Subcutaneous adipose tissue (tissue), 4 donors: ENCODE data around the gene ZFAND2B. TPM values are rescaled to one million over a fixed set of nuclear protein-coding genes. Genes with fewer than 3 reads are reported as not detected.

ENCODE experiments used
- total RNA-seq, 4 donors: library from RNA; depleted of rRNA; stranded (reverse); fragments of >200 nt; gene quantifications; one replicate each; pipeline ENCODE4 v1.1.0, GENCODE V29; 2016
- TF ChIP-seq, protein P1 (sequence below): fragments of 450-650 bp; IDR thresholded peaks from one replicate; pipeline ENCODE4 v1.5.1; 2016; ENCODE audit warnings: low read depth, mild to moderate bottlenecking, control low read depth, antibody characterized with exemption, moderate library complexity

ZFAND2B gene
- total RNA-seq, 4 donors from 2014 or later = 28.0 to 60.3 (median 43.7) TPM

DNA sequence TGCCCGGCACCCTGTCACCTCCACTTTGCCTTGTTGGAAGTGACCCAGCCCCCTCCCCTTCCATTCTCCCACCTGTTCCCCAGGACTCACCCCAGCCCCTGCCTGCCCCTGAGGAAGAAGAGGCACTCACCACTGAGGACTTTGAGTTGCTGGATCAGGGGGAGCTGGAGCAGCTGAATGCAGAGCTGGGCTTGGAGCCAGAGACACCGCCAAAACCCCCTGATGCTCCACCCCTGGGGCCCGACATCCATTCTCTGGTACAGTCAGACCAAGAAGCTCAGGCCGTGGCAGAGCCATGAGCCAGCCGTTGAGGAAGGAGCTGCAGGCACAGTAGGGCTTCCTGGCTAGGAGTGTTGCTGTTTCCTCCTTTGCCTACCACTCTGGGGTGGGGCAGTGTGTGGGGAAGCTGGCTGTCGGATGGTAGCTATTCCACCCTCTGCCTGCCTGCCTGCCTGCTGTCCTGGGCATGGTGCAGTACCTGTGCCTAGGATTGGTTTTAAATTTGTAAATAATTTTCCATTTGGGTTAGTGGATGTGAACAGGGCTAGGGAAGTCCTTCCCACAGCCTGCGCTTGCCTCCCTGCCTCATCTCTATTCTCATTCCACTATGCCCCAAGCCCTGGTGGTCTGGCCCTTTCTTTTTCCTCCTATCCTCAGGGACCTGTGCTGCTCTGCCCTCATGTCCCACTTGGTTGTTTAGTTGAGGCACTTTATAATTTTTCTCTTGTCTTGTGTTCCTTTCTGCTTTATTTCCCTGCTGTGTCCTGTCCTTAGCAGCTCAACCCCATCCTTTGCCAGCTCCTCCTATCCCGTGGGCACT is 24.0 kb upstream of the ZFAND2B start:
- TF ChIP-seq, protein P1, sequence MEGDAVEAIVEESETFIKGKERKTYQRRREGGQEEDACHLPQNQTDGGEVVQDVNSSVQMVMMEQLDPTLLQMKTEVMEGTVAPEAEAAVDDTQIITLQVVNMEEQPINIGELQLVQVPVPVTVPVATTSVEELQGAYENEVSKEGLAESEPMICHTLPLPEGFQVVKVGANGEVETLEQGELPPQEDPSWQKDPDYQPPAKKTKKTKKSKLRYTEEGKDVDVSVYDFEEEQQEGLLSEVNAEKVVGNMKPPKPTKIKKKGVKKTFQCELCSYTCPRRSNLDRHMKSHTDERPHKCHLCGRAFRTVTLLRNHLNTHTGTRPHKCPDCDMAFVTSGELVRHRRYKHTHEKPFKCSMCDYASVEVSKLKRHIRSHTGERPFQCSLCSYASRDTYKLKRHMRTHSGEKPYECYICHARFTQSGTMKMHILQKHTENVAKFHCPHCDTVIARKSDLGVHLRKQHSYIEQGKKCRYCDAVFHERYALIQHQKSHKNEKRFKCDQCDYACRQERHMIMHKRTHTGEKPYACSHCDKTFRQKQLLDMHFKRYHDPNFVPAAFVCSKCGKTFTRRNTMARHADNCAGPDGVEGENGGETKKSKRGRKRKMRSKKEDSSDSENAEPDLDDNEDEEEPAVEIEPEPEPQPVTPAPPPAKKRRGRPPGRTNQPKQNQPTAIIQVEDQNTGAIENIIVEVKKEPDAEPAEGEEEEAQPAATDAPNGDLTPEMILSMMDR = no peak

DNA sequence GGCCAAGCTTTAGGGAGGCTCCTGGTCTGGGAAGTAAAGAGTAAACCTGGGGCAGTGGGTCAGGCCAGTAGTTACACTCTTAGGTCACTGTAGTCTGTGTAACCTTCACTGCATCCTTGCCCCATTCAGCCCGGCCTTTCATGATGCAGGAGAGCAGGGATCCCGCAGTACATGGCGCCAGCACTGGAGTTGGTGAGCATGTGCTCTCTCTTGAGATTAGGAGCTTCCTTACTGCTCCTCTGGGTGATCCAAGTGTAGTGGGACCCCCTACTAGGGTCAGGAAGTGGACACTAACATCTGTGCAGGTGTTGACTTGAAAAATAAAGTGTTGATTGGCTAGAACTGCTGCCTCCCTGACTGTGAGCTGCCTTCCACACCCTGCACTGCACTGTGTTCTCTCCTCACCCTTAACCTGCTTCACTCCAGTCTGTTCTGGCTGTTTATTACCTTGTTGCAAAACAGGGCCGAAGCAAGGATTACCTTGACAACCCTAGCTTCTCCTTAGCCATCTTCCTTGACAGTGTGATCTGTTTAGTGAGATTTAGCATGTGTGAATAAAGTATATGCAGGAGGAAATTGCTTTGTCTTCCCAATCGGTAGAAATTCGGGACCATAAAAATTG is 23.3 kb upstream of the ZFAND2B start:
- TF ChIP-seq, protein P1 = no peak

DNA sequence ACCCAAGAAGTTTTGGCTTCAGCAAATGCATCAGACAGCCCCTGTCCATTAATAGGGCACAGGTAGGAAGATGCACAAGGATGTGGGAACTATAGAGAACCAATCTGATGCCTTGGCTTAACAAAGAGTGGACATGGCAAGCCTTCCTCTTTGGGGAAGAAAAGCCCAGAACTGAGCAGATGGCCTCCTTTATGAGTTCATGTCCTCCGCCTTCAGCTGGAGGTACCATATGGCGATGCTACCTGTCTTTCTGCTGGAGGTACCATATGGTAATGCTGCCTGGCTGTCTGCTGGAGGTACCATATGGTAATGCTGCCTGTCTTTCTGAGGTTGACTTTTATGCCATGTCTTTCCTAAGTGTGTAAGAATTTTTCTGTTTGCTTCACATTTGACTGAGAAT is 22.5 kb upstream of the ZFAND2B start:
- TF ChIP-seq, protein P1 = no peak

DNA sequence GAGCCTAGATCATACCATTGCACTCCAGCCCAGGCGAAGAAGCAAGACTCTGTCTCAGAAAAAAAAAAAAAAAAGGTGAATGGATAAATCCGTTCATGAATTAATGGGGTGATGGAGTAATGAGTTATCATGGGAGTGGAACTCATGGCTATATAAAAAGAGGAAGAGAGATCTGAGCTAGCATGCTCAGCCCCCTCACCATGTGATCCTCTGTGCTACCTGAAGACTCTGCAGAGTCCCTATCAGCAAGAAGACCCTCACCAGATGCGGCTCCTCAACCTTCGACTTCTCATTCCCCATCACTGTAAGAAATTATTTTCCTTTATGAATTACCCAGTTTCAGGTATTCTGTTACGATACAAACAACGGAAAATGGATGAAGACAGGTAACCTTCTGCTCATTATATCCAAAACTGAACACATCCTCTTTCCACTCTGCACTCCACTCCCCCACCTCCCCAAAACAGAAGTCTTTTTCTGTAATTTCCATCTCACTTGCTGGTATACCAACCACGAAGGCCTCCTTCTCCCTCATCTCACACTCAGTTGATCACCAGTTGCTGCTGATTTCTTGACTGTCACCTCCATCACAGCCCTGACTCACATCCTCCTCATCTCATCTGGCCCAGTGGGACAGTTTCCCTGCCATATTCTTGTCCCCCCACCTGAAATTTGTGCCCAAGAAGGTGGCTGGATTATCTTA is 19.7 kb upstream of the ZFAND2B start:
- TF ChIP-seq, protein P1 = no peak

DNA sequence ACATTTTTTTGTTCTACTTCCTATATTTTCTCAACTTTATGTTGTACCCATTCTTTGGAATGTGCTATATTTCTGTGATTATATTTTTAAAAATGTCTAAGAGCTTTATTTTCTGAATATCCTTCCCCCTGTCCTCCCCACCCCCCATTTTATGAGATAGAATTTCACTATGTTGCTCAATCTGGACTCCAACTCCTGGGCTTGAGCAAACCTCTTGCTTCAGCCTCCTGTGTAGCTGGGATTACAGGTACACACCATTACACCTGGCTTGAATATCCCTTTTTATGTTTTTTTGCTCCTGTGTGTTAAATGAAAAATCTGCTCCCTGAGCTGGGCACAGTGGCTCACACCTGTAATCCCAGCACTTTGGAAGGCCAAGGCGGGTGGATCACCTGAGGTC is 9.2 kb upstream of the ZFAND2B start:
- TF ChIP-seq, protein P1 = no peak

DNA sequence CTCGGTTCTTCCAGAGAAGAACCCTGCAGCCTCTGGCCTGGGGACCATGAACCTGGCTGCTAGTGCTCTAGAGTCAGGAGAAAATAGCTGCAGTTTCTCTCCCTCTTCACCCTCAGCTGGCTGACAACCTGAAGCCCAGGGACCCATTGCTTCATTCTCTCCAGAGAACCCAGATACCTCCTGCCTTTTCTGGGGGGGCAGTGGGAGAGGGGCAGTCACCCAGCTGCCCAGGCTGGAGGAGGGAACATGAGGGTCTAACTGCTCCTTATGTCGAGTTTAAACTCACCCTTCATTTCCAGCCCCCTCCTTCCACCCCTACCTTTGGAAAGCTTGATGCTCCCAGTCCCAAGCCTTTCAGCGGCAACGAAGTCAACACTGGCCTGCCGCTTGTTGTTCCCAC is 7.6 kb upstream of the ZFAND2B start:
- TF ChIP-seq, protein P1 = no peak
